Neural progenitor cell (in vitro differentiated cells): ENCODE results near the gene ADAT2. TPM values are rescaled to one million over a fixed set of nuclear protein-coding genes. Genes with fewer than 3 reads are reported as not detected.

Experiments used
- DNase-seq: peaks from one replicate; pipeline ENCODE4 v3.0.0-alpha.2; 2016; ENCODE audit warnings: low spot score
- H2AFZ ChIP-seq: fragments of 200-600 bp; sonication (generic); replicated peaks from 2 replicates; pipeline ENCODE4 v1.6.1; 2016; ENCODE audit warnings: antibody characterized with exemption
- H3F3A ChIP-seq: fragments of 200-600 bp; sonication (generic); 2 replicates; pipeline ENCODE4 v1.6.1; 2016; ENCODE audit warnings: antibody characterized with exemption, low read depth
- H3K27ac ChIP-seq: fragments of 200-600 bp; sonication (generic); 2 replicates; pipeline ENCODE4 v1.5.1; 2016; ENCODE audit warnings: mild to moderate bottlenecking
- H3K27me3 ChIP-seq: fragments of 200-600 bp; sonication (generic); 2 replicates; pipeline ENCODE4 v1.6.1; 2016; ENCODE audit warnings: mild to moderate bottlenecking, moderate library complexity
- H3K36me3 ChIP-seq: fragments of 200-600 bp; sonication (generic); 2 replicates; pipeline ENCODE4 v1.5.1; 2016
- H3K4me1 ChIP-seq: fragments of 200-600 bp; sonication (generic); 2 replicates; pipeline ENCODE4 v1.6.1; 2016; ENCODE audit warnings: mixed run types
- H3K4me2 ChIP-seq: fragments of 200-600 bp; sonication (generic); 2 replicates; pipeline ENCODE4 v1.6.1; 2016
- H3K4me3 ChIP-seq: fragments of 200-600 bp; sonication (generic); 2 replicates; pipeline ENCODE4 v1.5.1; 2016
- H3K79me2 ChIP-seq: fragments of 200-600 bp; sonication (generic); 2 replicates; pipeline ENCODE4 v1.6.1; 2016; ENCODE audit warnings: low read depth
- H3K9ac ChIP-seq: fragments of 200-600 bp; sonication (generic); 2 replicates; pipeline ENCODE4 v1.6.1; 2016
- H3K9me3 ChIP-seq: fragments of 200-600 bp; sonication (generic); 2 replicates; pipeline ENCODE4 v1.5.1; 2016; ENCODE audit warnings: low read depth
- H4K20me1 ChIP-seq: fragments of 200-600 bp; sonication (generic); 2 replicates; pipeline ENCODE4 v1.6.1; 2016; ENCODE audit warnings: low read depth
- H3K27ac Mint-ChIP-seq: 3 replicates; pipeline ENCODE4 v1.8.0; 2021; ENCODE audit warnings: mixed read lengths
- H3K27me3 Mint-ChIP-seq: 2 replicates; pipeline ENCODE4 v1.8.0; 2022; ENCODE audit warnings: low read depth, mild to moderate bottlenecking, inconsistent platforms, moderate library complexity, mixed read lengths; ENCODE audit not compliant: insufficient read depth
- H3K36me3 Mint-ChIP-seq: 3 replicates; pipeline ENCODE4 v1.8.0; 2021; ENCODE audit warnings: mixed read lengths
- H3K4me1 Mint-ChIP-seq: 3 replicates; pipeline ENCODE4 v1.8.0; 2021; ENCODE audit warnings: mixed read lengths
- H3K4me3 Mint-ChIP-seq: 3 replicates; pipeline ENCODE4 v1.8.0; 2021; ENCODE audit warnings: mild to moderate bottlenecking, moderate library complexity, mixed read lengths
- H3K9me3 Mint-ChIP-seq: 3 replicates; pipeline ENCODE4 v1.8.0; 2020; ENCODE audit warnings: mixed read lengths
- EZH2 ChIP-seq: fragments of 200-600 bp; sonication (generic); IDR thresholded peaks from 2 replicates; pipeline ENCODE4 v1.6.1; 2017; ENCODE audit warnings: antibody characterized with exemption, mild to moderate bottlenecking, moderate library complexity
- EZH2phosphoT487 ChIP-seq: fragments of 200-600 bp; sonication (generic); IDR thresholded peaks from 2 replicates; pipeline ENCODE4 v1.6.1; 2017; ENCODE audit warnings: antibody characterized with exemption
- total RNA-seq: library from RNA; depleted of rRNA; stranded (reverse); fragments of >200 nt; gene quantifications from 2 replicates; pipeline ENCODE4 v1.2.3, GENCODE V29; 2015; ENCODE audit warnings: low replicate concordance
- TF ChIP-seq, protein P1 (sequence below): fragments of 200-600 bp; sonication (generic); IDR thresholded peaks from 2 replicates; pipeline ENCODE4 v1.5.1; 2017; ENCODE audit warnings: antibody characterized with exemption, mild to moderate bottlenecking

The ADAT2 gene
- total RNA-seq, 1 donor from 2014 or later = 17.8 TPM

DNA sequence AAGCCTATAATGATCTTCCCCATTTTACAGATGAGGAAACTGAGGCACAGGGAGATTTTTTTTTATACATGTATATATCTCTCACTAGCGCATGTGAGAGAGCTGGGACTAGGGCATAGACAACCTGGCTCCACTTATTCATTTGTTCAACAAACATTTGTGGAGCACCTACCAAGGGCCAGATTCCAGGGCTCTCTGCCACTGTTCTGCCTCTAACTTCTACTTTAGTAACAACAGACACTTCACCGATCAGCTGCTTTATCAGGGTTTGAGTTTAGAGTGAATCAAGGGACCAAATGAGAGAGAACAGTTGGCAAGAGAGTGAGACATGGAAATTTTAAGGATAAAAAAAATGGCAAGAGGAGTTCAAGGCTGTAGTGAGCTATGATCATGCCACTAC lies 7.4 kb downstream of the ADAT2 start:
- Histone ChIP-seq H2AFZ (no peak overlapping the region), H3K79me2 (peaks cover 38% of the 10 kb centered on the region), H3K4me2 (no peak overlapping the region), H3K36me3 (no peaks in the 10 kb centered on the region), H3K9ac (no peak overlapping the region), H3K27ac (no peak overlapping the region), H3K4me1 (no peaks in the 10 kb centered on the region), H3K27me3 (no peaks in the 10 kb centered on the region), H3F3A (no peaks in the 10 kb centered on the region), H3K9me3 (no peaks in the 10 kb centered on the region), H4K20me1 (peaks cover 5% of the 10 kb centered on the region), H3K4me3 (no peak overlapping the region)
- TF ChIP-seq, protein P1, sequence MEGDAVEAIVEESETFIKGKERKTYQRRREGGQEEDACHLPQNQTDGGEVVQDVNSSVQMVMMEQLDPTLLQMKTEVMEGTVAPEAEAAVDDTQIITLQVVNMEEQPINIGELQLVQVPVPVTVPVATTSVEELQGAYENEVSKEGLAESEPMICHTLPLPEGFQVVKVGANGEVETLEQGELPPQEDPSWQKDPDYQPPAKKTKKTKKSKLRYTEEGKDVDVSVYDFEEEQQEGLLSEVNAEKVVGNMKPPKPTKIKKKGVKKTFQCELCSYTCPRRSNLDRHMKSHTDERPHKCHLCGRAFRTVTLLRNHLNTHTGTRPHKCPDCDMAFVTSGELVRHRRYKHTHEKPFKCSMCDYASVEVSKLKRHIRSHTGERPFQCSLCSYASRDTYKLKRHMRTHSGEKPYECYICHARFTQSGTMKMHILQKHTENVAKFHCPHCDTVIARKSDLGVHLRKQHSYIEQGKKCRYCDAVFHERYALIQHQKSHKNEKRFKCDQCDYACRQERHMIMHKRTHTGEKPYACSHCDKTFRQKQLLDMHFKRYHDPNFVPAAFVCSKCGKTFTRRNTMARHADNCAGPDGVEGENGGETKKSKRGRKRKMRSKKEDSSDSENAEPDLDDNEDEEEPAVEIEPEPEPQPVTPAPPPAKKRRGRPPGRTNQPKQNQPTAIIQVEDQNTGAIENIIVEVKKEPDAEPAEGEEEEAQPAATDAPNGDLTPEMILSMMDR = no peak
- no peak for TF ChIP-seq EZH2phosphoT487
- no peak for TF ChIP-seq EZH2
- H3K27me3 Mint-ChIP-seq = peaks cover 3% of the 10 kb centered on the region
- no peak for DNase-seq
- H3K4me1 Mint-ChIP-seq = no peaks in the 10 kb centered on the region
- no peaks in the 10 kb centered on the region for H3K9me3 Mint-ChIP-seq
- peaks cover 3% of the 10 kb centered on the region for H3K36me3 Mint-ChIP-seq
- H3K4me3 Mint-ChIP-seq = no peak overlapping the region
- H3K27ac Mint-ChIP-seq = no peak overlapping the region

DNA sequence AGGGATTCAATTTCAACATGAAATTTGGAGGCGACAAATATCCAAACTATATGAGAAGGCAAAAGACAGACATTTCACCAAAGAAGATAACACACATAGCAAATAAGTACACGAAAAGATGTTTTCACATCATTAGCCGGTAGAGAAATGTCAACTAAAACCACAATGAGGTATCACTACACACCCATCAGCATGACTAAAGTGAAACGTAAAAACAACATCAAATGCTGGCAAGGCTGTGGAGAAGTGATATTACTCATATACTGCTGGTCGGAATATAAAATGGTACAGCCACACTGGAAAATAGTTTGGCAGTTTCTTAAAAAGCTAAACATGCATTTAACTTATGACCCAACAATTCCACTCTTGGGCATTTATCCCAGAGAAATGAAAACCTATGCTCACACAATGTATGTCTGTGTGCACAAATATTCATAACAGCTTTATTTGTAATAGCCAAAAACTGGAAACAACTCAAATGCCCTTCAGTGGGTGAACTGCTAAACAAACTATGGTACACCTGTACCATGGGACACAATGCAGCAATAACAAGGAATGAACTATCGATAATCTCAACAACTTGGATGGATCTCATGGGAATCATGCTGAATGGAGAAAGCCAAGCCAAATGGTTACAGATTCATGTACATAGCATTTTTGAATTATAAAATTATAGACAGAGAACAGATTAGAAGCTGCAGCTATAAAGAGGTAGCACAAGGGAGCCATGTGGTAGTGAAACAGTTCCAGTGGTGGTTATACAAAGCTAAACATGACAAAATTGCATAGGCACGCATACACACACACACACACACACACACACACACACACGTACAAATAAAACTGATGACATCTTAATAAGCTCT lies 8.6 kb downstream of the ADAT2 start:
- Mint-ChIP-seq H3K9me3 (no peaks in the 10 kb centered on the region), H3K27ac (no peak overlapping the region), H3K36me3 (peaks cover 3% of the 10 kb centered on the region), H3K4me1 (no peaks in the 10 kb centered on the region), H3K27me3 (peaks cover 3% of the 10 kb centered on the region), H3K4me3 (no peak overlapping the region)
- H3K4me2 ChIP-seq = no peak overlapping the region
- H3F3A ChIP-seq = no peaks in the 10 kb centered on the region
- H2AFZ ChIP-seq = no peak overlapping the region
- H3K4me3 ChIP-seq = no peak overlapping the region
- TF ChIP-seq EZH2phosphoT487 (no peak), EZH2 (no peak)
- H3K36me3 ChIP-seq = peaks cover 8% of the 10 kb centered on the region
- peaks cover 5% of the 10 kb centered on the region for H4K20me1 ChIP-seq
- H3K27me3 ChIP-seq = no peaks in the 10 kb centered on the region
- H3K79me2 ChIP-seq = peaks cover 26% of the 10 kb centered on the region
- H3K9me3 ChIP-seq = no peaks in the 10 kb centered on the region
- H3K9ac ChIP-seq = no peak overlapping the region
- H3K4me1 ChIP-seq = no peaks in the 10 kb centered on the region
- no peak for DNase-seq
- no peak overlapping the region for H3K27ac ChIP-seq

DNA sequence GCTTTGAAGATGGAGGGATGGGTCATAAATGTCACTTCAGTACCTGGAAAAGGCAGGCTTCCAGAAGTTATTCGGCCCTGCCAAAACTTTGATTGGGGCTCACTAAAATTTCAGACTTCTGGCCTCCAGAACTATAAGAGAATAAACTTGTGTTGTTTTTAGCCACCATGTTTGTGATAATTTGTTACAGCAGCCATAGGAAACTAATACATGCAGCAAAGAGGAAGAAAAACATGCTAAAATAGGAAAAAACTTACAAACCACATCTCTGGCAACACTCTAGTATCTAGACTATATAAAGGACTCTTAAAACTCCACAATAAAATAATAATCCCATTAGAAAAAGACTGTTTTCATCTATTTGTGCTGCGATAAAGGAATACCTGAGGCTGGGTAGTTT lies 9.5 kb downstream of the ADAT2 start:
- Histone ChIP-seq H3K79me2 (peaks cover 19% of the 10 kb centered on the region), H2AFZ (no peak overlapping the region)

More for the DNA sequence above, 9.5 kb downstream of the ADAT2 start:
- Histone ChIP-seq H3K9me3 (no peaks in the 10 kb centered on the region), H4K20me1 (peaks cover 5% of the 10 kb centered on the region), H3K4me2 (no peak overlapping the region), H3K27me3 (no peaks in the 10 kb centered on the region), H3K4me3 (no peak overlapping the region), H3F3A (no peaks in the 10 kb centered on the region), H3K27ac (no peak overlapping the region), H3K9ac (no peak overlapping the region), H3K36me3 (peaks cover 9% of the 10 kb centered on the region), H3K4me1 (no peaks in the 10 kb centered on the region)
- no peaks in the 10 kb centered on the region for H3K9me3 Mint-ChIP-seq
- H3K27ac Mint-ChIP-seq = no peak overlapping the region
- H3K27me3 Mint-ChIP-seq = peaks cover 3% of the 10 kb centered on the region
- peaks cover 3% of the 10 kb centered on the region for H3K36me3 Mint-ChIP-seq
- TF ChIP-seq EZH2phosphoT487 (no peak), EZH2 (no peak)
- TF ChIP-seq, protein P1 = no peak
- no peaks in the 10 kb centered on the region for H3K4me1 Mint-ChIP-seq
- no peak for DNase-seq
- no peak overlapping the region for H3K4me3 Mint-ChIP-seq
